ENCODE measurements around the gene ICE2. TPM values are rescaled to one million over a fixed set of nuclear protein-coding genes. Genes with fewer than 3 reads are reported as not detected.
A peak's percentile ranks its signal among the peaks of the same experiment; 100 is the strongest.

The ICE2 gene
- total RNA-seq, 1 donor: 26.4 TPM

DNA sequence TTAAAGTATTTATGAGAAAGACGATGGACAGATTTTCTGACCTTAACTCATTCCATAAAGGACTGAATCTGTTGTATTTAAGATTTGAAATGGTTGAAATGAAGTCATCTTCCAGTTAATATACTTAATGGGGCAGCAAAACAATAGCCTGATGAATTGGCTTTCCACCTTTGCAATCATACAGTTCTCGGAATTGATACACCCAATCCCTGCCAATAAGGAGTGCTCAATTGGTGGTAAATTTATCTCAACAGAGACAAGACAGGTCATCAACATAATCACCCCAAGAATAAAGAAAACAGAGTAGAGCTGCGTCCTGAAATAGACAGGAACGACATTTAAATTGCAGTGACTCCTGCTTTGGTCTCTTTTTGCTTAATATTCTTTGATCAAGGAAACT is 92.3 kb downstream of the ICE2 start:
- H2AFZ ChIP-seq (ENCODE audit: low read length): no peak overlapping the region
- peaks cover 98% of the 10 kb centered on the region for H3K79me2 ChIP-seq (ENCODE audit: insufficient read depth, low read length)
- peaks cover 95% of the 10 kb centered on the region for H3K4me1 ChIP-seq (ENCODE audit: insufficient read depth, low read length)
- H3K4me3 ChIP-seq (ENCODE audit: insufficient read depth, low read length): no peak overlapping the region
- no peaks in the 10 kb centered on the region for H3K9me3 ChIP-seq (ENCODE audit: low read depth, low read length)
- H3K36me3 ChIP-seq (ENCODE audit: insufficient read depth, low read length): peaks cover 80% of the 10 kb centered on the region
- H4K20me1 ChIP-seq (ENCODE audit: insufficient read depth, low read length): peaks cover 88% of the 10 kb centered on the region
- no peak for DNase-seq (ENCODE audit: insufficient read length, low spot score, missing footprints)
- peak overlapping the region; percentile 12 for H3K27ac ChIP-seq (ENCODE audit: low read depth, low read length)
- TF ChIP-seq, protein P1, sequence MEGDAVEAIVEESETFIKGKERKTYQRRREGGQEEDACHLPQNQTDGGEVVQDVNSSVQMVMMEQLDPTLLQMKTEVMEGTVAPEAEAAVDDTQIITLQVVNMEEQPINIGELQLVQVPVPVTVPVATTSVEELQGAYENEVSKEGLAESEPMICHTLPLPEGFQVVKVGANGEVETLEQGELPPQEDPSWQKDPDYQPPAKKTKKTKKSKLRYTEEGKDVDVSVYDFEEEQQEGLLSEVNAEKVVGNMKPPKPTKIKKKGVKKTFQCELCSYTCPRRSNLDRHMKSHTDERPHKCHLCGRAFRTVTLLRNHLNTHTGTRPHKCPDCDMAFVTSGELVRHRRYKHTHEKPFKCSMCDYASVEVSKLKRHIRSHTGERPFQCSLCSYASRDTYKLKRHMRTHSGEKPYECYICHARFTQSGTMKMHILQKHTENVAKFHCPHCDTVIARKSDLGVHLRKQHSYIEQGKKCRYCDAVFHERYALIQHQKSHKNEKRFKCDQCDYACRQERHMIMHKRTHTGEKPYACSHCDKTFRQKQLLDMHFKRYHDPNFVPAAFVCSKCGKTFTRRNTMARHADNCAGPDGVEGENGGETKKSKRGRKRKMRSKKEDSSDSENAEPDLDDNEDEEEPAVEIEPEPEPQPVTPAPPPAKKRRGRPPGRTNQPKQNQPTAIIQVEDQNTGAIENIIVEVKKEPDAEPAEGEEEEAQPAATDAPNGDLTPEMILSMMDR (IDR thresholded peaks at IDR 0.05; ENCODE audit: extremely low read depth, low read depth, low read length): no peak
- peak overlapping the region; percentile 14 for H3K4me2 ChIP-seq (ENCODE audit: insufficient read depth, low read length)
- no peaks in the 10 kb centered on the region for H3K27me3 ChIP-seq (ENCODE audit: insufficient read depth, low read length)

DNA sequence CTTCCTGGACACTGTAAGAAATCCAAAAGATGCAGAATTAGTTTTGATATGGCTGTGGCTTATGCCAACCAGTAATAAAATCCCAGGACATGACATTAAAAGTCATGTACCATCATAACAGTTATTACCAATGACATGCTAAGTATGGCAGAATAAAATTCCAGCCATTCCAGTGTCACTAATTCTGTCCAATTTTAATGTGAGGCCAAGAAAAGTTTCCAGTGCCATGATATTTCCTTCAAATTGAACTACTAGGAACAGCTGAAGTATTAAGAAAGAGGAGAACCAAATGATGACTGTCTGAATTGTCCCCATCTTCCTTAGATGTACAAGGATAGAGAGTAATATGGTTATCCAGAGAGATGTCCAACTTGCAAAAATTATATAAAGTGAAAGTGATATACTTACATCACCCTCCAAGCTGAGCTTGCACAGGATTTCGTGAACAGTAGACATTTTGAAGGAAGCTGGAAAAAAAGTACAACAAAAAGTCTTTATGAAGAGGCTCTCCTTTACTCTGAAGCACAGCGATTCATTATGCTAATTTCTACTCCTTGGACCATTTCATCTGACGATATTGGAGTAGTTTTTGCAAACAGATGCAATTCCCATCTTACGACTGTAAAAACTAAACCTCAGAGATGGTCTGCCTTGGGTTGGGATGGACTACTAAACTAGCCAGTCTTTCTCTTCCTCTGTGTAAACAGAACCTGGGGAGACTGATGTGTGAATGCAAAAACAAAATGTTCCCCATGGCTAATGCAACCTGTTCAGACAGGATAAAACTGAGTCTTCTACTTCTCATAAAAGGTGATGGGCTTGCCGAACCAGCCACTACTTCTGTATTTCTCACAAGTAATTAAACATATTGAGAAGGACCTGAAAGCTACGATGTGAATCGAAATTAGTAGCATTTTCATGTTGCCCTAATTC is 93.1 kb downstream of the ICE2 start:
- Histone ChIP-seq H3K4me3 (ENCODE audit: insufficient read depth, low read length) (no peak overlapping the region), H3K36me3 (ENCODE audit: insufficient read depth, low read length) (peaks cover 85% of the 10 kb centered on the region), H3K4me1 (ENCODE audit: insufficient read depth, low read length) (peaks cover 95% of the 10 kb centered on the region), H4K20me1 (ENCODE audit: insufficient read depth, low read length) (peaks cover 85% of the 10 kb centered on the region), H3K4me2 (ENCODE audit: insufficient read depth, low read length) (peak overlapping the region; percentile 14), H2AFZ (ENCODE audit: low read length) (no peak overlapping the region), H3K9me3 (ENCODE audit: low read depth, low read length) (no peaks in the 10 kb centered on the region), H3K27ac (ENCODE audit: low read depth, low read length) (peak overlapping the region; percentile 96), H3K27me3 (ENCODE audit: insufficient read depth, low read length) (no peaks in the 10 kb centered on the region), H3K79me2 (ENCODE audit: insufficient read depth, low read length) (peaks cover 98% of the 10 kb centered on the region)
- TF ChIP-seq, protein P1 (IDR thresholded peaks at IDR 0.05; ENCODE audit: extremely low read depth, low read depth, low read length): no peak
- no peak for DNase-seq (ENCODE audit: insufficient read length, low spot score, missing footprints)

DNA sequence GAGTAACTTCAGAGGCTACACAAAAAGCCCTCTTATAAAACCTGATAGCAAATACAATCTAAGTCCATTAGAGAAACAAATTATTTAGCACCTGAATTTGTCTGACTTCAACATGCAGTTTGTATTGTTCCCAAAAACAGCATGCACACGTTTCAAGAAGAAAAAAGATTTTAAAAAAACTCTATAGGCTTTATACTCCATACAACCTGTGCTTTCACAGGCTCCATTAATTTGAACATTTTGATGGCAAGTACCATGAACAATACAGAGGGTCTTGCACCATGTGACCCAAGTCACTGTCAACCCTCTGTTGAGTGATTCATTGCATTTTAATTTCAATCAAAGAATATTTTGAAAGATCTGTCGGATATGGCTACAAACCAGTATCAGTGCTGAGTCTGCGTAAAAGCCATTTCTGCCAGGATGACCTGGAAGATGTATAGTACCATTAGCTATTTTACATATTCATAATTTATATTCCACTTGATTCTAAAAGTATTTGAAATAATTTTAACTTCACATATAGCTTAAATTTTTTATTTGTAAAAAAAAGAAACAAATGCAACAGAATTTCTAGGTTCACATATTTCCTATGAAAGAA is 94.3 kb downstream of the ICE2 start:
- peaks cover 82% of the 10 kb centered on the region for H3K36me3 ChIP-seq (ENCODE audit: insufficient read depth, low read length)
- no peaks in the 10 kb centered on the region for H3K9me3 ChIP-seq (ENCODE audit: low read depth, low read length)
- peaks cover 95% of the 10 kb centered on the region for H3K4me1 ChIP-seq (ENCODE audit: insufficient read depth, low read length)
- H3K27ac ChIP-seq (ENCODE audit: low read depth, low read length): peak overlapping the region; percentile 96
- H4K20me1 ChIP-seq (ENCODE audit: insufficient read depth, low read length): peaks cover 78% of the 10 kb centered on the region
- H3K4me3 ChIP-seq (ENCODE audit: insufficient read depth, low read length): no peak overlapping the region
- no peak overlapping the region for H2AFZ ChIP-seq (ENCODE audit: low read length)
- TF ChIP-seq, protein P1 (IDR thresholded peaks at IDR 0.05; ENCODE audit: extremely low read depth, low read depth, low read length): no peak
- H3K27me3 ChIP-seq (ENCODE audit: insufficient read depth, low read length): no peaks in the 10 kb centered on the region
- DNase-seq (ENCODE audit: insufficient read length, low spot score, missing footprints): no peak
- peaks cover 92% of the 10 kb centered on the region for H3K79me2 ChIP-seq (ENCODE audit: insufficient read depth, low read length)
- peak overlapping the region; percentile 25 for H3K4me2 ChIP-seq (ENCODE audit: insufficient read depth, low read length)

DNA sequence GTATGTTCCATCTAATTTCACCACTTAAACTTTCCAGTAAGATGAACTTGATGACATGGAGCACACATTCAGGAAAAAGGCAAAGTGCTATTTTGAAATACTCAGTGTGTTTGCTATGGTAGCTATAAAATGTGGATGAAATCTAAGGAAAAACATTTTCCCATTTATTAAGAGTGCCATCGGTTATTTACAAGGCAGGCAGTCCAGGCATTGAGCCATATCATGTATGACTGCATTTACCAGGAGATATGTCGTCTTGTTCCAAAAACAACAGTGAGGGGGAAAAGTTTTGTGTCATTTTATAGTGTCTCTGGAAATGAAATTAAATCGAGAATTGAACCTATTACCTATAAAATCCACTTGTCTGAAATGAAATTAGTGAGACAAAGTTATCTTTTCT is 94.9 kb downstream of the ICE2 start:
- H2AFZ ChIP-seq (ENCODE audit: low read length): no peak overlapping the region
- H3K79me2 ChIP-seq (ENCODE audit: insufficient read depth, low read length): peaks cover 90% of the 10 kb centered on the region
- peaks cover 95% of the 10 kb centered on the region for H3K4me1 ChIP-seq (ENCODE audit: insufficient read depth, low read length)
- TF ChIP-seq, protein P1 (IDR thresholded peaks at IDR 0.05; ENCODE audit: extremely low read depth, low read depth, low read length): no peak
- no peaks in the 10 kb centered on the region for H3K9me3 ChIP-seq (ENCODE audit: low read depth, low read length)
- H3K4me2 ChIP-seq (ENCODE audit: insufficient read depth, low read length): peak overlapping the region; percentile 25
- peaks cover 77% of the 10 kb centered on the region for H4K20me1 ChIP-seq (ENCODE audit: insufficient read depth, low read length)
- no peak for DNase-seq (ENCODE audit: insufficient read length, low spot score, missing footprints)
- H3K27ac ChIP-seq (ENCODE audit: low read depth, low read length): peak overlapping the region; percentile 96
- peaks cover 82% of the 10 kb centered on the region for H3K36me3 ChIP-seq (ENCODE audit: insufficient read depth, low read length)
- H3K27me3 ChIP-seq (ENCODE audit: insufficient read depth, low read length): no peaks in the 10 kb centered on the region
- no peak overlapping the region for H3K4me3 ChIP-seq (ENCODE audit: insufficient read depth, low read length)

All from osteoblast (primary cell).